HG03460 (cell line): ENCODE measurements around the gene COQ8A.
"Not testable (repeated sequence)": the region's sequence is repeated elsewhere in the genome, so short reads cannot be mapped to it uniquely, and the experiment has no call there.

Experiments
- ATAC-seq: cut with Tn5 transposase; IDR thresholded peaks from one replicate; pipeline ENCODE4 v1.9.1; 2021; ENCODE audit not compliant: unreplicated experiment

COQ8A gene

DNA sequence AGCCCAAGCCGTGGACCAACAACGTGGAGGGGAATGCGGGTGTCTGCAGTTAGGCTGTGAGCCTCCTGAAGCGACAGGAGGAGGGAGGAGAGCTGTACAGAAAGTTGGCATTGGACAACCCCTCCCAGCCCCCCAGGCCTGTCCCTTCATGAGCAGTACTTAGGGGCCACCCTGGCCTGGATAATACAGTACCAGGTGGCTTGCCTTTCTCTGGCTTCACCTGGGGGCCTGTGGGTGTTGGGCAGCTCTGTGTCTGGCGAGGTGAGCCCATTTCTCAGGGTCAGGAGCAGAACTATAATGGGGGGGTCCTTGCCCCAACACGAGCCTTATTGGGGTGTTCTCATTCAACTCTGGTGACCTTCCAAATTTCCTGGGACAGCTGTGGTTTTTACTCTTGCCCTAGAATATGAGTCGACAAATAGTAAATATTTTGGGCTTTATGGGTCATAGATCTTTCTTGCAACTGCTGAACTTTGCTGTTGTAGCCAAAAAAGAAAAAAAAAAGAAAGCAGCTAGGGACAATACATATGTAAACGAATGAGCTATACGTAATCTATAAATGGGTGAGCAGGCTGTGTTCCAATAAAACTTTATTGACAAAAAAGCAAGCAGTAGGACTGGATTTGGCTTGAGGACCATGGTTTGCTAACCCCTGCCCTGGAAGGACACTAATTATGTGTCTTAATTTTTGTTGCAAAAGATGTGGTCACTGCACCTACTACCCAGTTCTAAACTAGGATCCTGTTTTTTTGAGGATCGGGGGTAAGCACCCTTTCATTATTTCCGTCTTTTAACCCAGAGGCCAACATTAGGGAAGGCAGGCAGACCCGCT lies 11.4 kb downstream of the COQ8A start:
- ATAC-seq = no peak

- ATAC-seq = no peak
Measured at GRCh38 chr1:226952118-226952441, 12.0 kb downstream of the COQ8A start.

- no peak for ATAC-seq
Measured at GRCh38 chr1:226953175-226953800, 13.2 kb downstream of the COQ8A start.

GRCh38 chr1:226954337-226954736 lies 14.2 kb downstream of the COQ8A start:
- no peak for ATAC-seq

- ATAC-seq = no peak
Measured at GRCh38 chr1:226954777-226955176, 14.7 kb downstream of the COQ8A start.

DNA sequence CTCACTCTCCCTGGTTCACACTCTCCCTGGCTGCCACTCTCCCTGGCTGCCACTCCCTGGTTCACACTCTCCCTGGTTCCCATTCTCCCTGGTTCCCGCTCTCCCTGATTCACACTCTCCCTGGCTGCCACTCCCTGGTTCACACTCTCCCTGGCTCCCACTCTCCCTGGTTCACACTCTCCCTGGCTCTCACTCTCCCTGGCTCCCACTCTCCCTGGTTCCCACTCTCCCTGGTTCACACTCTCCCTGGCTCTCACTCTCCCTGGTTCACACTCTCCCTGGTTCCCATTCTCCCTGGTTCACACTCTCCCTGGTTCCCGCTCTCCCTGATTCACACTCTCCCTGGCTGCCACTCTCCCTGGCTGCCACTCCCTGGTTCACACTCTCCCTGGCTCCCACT lies 15.8 kb downstream of the COQ8A start:
- ATAC-seq = not testable (repeated sequence)

DNA sequence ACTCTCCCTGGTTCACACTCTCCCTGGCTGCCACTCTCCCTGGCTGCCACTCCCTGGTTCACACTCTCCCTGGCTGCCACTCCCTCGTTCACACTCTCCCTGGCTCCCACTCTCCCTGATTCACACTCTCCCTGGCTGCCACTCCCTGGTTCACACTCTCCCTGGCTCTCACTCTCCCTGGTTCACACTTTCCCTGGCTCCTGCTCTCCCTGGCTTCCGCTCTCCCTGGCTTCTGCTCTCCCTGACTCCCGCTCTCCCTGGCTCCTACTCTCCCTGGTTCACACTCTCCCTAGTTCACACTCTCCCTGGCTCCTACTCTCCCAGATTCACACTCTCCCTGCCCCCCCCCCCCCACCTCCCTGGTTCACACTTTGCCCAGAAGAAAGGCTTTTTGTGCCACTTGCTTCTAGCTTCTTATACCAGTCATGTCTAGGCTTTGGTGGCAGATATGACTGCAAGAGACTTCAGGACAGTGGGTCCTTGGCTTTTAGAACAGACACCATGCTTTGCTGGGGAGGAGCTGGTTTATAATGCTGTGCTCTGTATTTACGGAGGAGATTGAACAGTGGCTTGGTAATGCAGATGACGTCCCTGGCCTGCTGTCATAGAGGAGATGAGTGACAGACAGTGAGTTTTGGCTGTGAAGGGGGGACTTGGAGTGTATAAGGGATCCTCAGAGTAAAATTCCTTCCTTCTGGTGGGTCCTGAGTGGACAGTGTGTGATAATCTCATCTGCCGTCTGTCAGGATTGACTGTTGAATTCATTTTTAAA lies 17.0 kb downstream of the COQ8A start:
- no peak for ATAC-seq

GRCh38 chr1:226957714-226958113 lies 17.6 kb downstream of the COQ8A start:
- ATAC-seq = no peak

- no peak for ATAC-seq
Measured at GRCh38 chr1:226958300-226958699, 18.2 kb downstream of the COQ8A start.

DNA sequence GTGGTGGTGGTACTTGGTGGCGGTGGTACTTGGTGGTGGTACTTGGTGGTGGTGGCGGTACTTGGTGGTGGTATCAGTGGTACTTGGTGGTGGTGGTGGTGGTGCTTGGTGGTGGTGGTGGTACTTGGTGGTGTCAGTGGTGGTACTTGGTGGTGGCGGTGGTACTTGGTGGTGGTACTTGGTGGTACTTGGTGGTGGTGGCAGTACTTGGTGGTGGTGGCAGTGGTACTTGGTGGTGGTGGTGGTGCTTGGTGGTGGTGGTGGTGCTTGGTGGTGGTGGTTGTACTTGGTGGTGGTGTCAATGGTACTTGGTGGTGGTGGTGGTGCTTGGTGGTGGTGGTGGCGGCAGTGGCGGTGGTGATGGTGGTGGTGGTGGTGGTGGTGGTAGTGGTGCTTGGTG lies 20.2 kb downstream of the COQ8A start:
- ATAC-seq = no peak

DNA sequence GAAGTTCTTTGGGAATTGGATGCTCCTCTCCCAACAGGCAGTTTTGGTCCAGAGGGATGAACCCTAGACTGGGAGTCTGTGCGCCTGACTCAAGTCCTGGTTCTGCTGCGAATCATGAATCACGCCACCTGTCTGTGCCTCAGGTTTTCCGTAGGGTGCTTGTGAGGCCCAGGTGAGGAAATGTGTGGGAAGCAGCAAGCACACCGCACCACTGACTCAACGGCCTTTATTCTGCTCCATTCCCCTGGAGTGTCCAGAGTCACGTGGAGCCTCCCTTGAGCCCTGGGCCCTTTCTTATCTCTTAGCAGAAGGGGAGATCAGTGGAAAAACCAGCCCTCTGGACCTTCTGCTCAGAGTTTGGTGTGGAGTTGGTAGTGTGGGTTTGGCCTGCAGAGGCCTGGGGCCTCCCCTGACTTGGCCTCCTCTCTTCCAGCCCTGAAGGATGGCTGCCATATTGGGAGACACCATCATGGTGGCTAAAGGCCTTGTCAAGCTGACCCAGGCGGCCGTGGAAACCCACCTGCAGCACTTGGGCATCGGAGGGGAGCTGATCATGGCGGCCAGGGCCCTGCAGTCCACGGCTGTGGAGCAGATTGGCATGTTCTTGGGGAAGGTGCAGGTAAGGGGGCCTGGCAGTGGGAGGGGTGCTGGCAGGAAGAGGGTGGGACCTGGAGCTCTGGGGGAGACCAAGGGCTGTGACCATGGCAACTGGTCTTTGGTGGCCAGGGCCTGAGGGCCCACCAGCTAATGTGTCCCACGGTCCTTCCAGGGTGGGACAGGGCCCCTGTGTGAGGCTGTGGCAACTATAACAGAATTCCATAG lies 21.1 kb downstream of the COQ8A start:
- ATAC-seq = no peak

GRCh38 chr1:226962421-226963391 lies 22.6 kb downstream of the COQ8A start:
- ATAC-seq = no peak

DNA sequence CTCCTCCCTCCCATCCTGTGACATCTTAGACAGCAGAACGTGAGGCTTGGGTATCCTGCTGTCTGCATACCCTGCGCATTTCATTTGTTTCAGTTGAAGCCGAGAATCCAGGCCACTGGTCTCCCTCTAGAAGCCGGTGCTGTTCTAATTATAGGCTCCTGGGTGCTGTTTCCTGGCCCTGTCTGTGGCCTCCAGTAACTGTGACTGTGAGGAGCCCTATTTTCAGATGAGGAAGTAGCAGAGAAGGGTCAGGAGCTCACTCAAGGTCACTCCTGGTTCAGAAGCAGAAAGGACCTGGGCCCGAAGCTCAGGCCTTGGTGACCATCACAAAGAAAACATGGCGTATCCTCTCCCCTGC lies 24.0 kb downstream of the COQ8A start:
- ATAC-seq = no peak

DNA sequence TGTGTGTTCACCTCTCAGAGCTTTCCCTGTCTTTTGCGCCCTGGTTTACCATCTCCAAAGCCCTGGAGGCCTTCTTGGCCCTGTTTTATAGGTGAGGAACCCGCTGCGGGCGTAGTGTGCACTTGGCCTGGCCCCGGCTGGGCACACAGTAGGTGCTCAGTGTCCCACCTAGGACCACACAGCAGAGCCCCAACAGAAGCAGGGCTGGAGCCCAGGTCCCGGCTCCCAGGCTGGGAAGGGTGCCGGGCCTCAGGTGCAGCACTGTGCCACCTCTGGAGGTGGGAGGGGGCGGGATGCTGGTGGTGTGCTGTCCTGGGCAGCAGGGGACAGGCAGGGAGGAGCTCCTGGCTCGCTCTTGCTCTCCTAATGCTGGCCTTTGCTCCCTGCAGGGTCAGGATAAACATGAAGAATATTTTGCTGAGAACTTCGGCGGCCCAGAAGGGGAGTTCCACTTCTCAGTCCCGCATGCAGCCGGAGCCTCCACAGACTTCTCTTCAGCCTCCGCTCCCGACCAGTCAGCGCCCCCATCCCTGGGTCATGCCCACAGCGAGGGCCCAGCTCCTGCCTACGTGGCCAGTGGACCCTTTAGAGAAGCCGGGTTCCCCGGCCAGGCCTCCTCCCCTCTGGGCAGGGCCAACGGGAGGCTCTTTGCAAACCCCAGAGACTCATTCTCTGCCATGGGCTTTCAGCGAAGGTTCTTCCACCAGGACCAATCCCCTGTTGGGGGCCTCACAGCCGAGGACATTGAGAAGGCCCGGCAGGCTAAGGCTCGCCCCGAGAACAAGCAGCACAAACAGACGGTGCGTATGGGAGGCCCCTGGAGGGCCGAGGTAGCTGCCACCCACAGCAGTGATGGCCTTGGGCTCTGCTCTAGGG lies 24.8 kb downstream of the COQ8A start:
- ATAC-seq = no peak

DNA sequence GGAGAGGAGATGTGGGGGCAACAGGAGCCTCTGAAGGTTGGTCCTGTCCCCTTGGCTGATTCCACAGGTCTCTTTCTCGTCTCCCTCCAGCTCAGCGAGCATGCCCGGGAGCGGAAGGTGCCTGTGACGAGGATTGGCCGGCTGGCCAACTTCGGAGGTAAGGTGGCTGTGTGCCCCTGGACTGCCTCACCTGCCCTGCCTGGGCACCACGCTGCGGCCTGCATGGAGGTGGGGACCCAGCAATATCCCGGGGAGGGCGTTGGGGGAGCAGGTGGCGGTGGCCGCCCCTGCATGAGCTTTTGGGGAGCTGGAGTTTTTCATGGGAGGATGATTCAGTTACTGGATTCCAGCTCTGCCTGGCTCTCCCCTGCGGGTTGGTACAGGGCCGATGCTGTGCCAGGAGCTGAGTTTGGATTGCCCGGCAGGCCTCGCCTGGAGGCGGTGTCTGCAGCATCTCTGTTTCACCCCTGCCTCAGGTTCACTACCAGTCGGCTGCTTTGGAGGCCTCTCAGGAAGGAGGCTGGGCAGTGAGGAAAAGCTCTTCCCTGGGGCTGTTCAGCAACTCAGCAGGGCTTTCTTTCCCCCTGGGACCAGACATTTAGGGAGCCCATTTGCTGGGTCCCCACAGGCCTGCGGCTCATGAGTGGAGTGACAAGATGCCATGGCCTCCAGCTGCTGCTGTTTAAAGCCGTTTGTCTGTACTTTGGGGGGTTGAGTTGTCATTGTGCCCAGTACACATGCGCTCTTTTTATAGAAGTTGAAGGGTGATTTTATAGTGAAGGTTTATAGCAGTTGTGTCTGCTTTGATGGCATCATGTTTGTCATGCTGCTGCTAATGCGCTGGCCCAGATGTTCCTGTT lies 25.7 kb downstream of the COQ8A start:
- ATAC-seq = no peak

GRCh38 chr1:226966683-226967082 lies 26.6 kb downstream of the COQ8A start:
- no peak for ATAC-seq

- ATAC-seq = no peak
Measured at GRCh38 chr1:226967665-226968064, 27.6 kb downstream of the COQ8A start.

- no peak for ATAC-seq
Measured at GRCh38 chr1:226971765-226972164, 31.7 kb downstream of the COQ8A start.
